Activated T-helper 2 cell treated with anti-CD3 and anti-CD28 coated beads, Interferon-gamma antibody, Interleukin-2, Interleukin-4, amounts not matched to agents 10 μg/mL and 5 μg/mL and 100 μg/mL, durations not matched to agents 14 hours and 24 hours and 36 hours (primary cell): ENCODE data around the gene DLGAP1. TPM values are rescaled to one million over a fixed set of nuclear protein-coding genes. Genes with fewer than 3 reads are reported as not detected.
"Not testable (repeated sequence)": the region's sequence is repeated elsewhere in the genome, so short reads cannot be mapped to it uniquely, and the experiment has no call there.

Experiments used
- DNase-seq: peaks from one replicate; pipeline ENCODE4 v3.0.0; 2021; ENCODE audit warnings: low spot score
- H3K27ac Mint-ChIP-seq: one replicate; pipeline ENCODE4 v1.8.0; 2021; ENCODE audit warnings: mixed read lengths
- H3K27me3 Mint-ChIP-seq: one replicate; pipeline ENCODE4 v1.8.0; 2021; ENCODE audit warnings: low read depth, mixed read lengths
- H3K36me3 Mint-ChIP-seq: one replicate; pipeline ENCODE4 v1.8.0; 2021; ENCODE audit warnings: low read depth, mixed read lengths
- H3K4me1 Mint-ChIP-seq: one replicate; pipeline ENCODE4 v1.8.0; 2021; ENCODE audit warnings: low read depth, mixed read lengths
- H3K4me3 Mint-ChIP-seq: one replicate; pipeline ENCODE4 v1.8.0; 2021; ENCODE audit warnings: low read depth, mild to moderate bottlenecking, moderate library complexity, mixed read lengths
- H3K9me3 Mint-ChIP-seq: one replicate; pipeline ENCODE4 v1.8.0; 2021; ENCODE audit warnings: mixed read lengths
- intact Hi-C: fragments of 100-400 bp; cut with micrococcal nuclease; formaldehyde crosslinking; loops from one replicate; pipeline ENCODE4 v1.15.1; 2023
- total RNA-seq: library from RNA; stranded (reverse); gene quantifications from 2 replicates; pipeline ENCODE4 v1.2.3, GENCODE V29; 2022

The DLGAP1 gene
- total RNA-seq = not detected in 2 replicates

- no peaks in the 10 kb centered on the region for H3K36me3 Mint-ChIP-seq
- H3K4me3 Mint-ChIP-seq = no peak within 1 kb of the TSS
- no peaks in the 10 kb centered on the region for H3K9me3 Mint-ChIP-seq
- H3K27me3 Mint-ChIP-seq = peaks cover 20% of the 10 kb centered on the region
- intact Hi-C loops = no loop called here
- no peak for DNase-seq
- no peak within 1 kb of the TSS for H3K27ac Mint-ChIP-seq
- H3K4me1 Mint-ChIP-seq = no peaks in the 10 kb centered on the region
Measured at GRCh38 chr18:4455113-4455811, at the start of gene DLGAP1. TSS of gene DLGAP1 (minus strand) at chr18:4455307.

GRCh38 chr18:4494703-4495284 lies 39.7 kb upstream of the DLGAP1 start:
- H3K27ac Mint-ChIP-seq, DNase-seq, H3K4me1 Mint-ChIP-seq, H3K4me3 Mint-ChIP-seq, H3K27me3 Mint-ChIP-seq, intact Hi-C loops, H3K36me3 Mint-ChIP-seq: not testable (repeated sequence)
- peaks cover 33% of the 10 kb centered on the region for H3K9me3 Mint-ChIP-seq

GRCh38 chr18:4468511-4468910 lies 13.4 kb upstream of the DLGAP1 start:
- DNase-seq = no peak
- H3K4me1 Mint-ChIP-seq = no peaks in the 10 kb centered on the region
- H3K9me3 Mint-ChIP-seq = peaks cover 5% of the 10 kb centered on the region
- no peaks in the 10 kb centered on the region for H3K27me3 Mint-ChIP-seq
- no peak overlapping the region for H3K27ac Mint-ChIP-seq
- no peaks in the 10 kb centered on the region for H3K36me3 Mint-ChIP-seq
- H3K4me3 Mint-ChIP-seq = no peak overlapping the region
- intact Hi-C loops = no loop called here

DNA sequence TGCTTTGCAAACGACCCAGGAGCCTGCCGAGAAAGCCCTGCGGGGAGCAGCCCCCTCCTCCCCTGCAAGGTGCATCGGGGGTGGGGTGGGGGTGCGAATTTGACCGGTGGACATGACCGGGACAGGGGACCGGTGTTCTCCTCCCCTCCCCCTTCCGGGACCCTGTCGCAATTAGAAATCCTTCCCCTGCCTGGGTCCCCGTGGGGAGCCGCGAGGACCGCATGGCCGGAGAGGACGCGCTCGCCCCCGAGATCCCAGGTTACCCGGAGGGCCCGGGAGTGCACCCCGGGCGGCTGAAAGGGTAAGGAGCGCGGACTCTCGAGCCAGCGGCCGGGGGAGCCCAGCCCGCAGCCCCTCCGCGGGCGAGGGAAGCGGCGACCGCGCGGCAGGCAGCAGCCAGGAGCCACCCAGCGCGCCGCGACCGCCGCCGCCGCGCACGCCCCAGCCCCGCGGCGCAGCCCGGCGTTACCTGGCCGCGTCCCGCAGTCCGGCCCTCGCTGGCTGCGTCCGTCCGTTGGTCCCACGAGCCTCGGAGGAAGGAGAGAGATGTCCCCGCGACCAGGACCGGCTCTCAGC lies 482 bp downstream of the DLGAP1 start:
- Mint-ChIP-seq H3K36me3 (no peaks in the 10 kb centered on the region), H3K27me3 (peaks cover 20% of the 10 kb centered on the region), H3K27ac (no peak overlapping the region), H3K4me3 (no peak overlapping the region), H3K9me3 (no peaks in the 10 kb centered on the region), H3K4me1 (no peaks in the 10 kb centered on the region)
- intact Hi-C loops = no loop called here
- no peak for DNase-seq

- intact Hi-C loops = no loop called here
- Mint-ChIP-seq H3K36me3 (no peaks in the 10 kb centered on the region), H3K9me3 (no peaks in the 10 kb centered on the region), H3K27ac (no peak overlapping the region), H3K4me1 (no peaks in the 10 kb centered on the region), H3K27me3 (peaks cover 20% of the 10 kb centered on the region), H3K4me3 (no peak overlapping the region)
- no peak for DNase-seq
Measured at GRCh38 chr18:4453874-4454536, 1.1 kb downstream of the DLGAP1 start.

DNA sequence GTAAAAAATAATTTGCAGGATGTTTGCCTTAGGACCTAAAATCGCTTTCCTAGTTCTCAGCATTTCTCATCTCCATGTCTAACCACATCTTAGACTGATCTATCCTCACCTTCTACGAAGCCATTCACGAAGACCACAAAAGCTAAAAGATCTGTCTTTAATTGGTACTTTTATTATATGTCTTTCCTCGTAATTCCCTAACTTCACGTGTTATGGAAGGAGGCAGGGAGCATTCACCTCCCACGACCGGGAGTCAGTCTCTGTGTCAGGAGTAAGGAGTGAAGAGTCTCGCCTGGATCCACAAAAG lies 1.6 kb downstream of the DLGAP1 start:
- DNase-seq = no peak
- intact Hi-C loops = no loop called here
- Mint-ChIP-seq H3K4me3 (no peak overlapping the region), H3K9me3 (no peaks in the 10 kb centered on the region), H3K27me3 (peaks cover 20% of the 10 kb centered on the region), H3K27ac (no peak overlapping the region), H3K4me1 (no peaks in the 10 kb centered on the region), H3K36me3 (no peaks in the 10 kb centered on the region)

DNA sequence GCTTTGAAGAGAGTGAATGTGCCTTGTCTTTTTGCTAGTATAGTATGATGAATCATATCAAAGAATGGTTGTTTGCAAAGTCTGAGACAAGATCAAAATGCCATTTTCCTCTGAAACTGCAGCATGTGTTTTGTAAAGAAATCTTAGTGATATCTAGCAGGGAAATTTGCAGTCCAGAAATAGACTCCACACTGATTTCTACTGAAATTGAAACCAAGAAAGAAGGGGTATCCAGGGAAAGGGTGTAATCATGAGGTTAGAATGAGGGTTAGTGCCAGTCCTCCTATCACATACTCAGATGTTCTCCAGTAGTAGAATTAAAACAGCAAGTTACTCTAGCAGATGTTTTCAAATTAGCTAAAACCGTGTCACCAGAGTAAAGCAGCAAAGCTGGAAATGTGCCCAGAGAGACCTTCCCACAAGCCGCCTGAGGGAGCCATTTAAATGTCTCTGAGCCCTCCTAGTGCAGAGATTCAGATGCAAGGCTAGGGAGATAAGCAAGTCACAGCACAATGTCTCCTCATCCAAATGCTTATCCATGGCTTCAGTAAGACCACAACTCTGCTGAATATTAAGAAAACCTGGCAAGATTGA lies 4.9 kb downstream of the DLGAP1 start:
- Mint-ChIP-seq H3K27ac (no peak overlapping the region), H3K4me3 (no peak overlapping the region), H3K27me3 (peaks cover 14% of the 10 kb centered on the region), H3K9me3 (no peaks in the 10 kb centered on the region), H3K36me3 (no peaks in the 10 kb centered on the region), H3K4me1 (no peaks in the 10 kb centered on the region)
- DNase-seq = no peak
- intact Hi-C loops = no loop called here

DNA sequence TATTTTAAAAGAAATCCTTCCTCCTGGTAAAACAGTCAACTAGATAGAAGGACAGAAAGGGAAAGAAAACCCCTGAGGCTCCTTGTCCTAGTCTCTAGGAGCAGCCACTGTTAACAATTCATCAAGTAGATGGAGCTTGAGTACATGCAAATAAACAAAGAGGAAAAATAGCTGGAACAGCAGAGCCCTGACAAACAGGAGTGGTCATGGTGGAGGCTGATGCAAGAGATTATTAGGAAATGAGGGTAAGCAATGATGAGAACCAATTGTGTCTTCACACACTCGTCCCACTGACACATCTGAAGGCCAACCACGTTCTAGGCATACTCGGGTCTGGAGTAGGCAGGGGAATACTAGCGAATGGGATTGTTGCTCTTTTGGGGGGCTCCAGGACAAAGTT lies 9.2 kb downstream of the DLGAP1 start:
- intact Hi-C loops = no loop called here
- DNase-seq = no peak
- no peak overlapping the region for H3K27ac Mint-ChIP-seq
- no peaks in the 10 kb centered on the region for H3K9me3 Mint-ChIP-seq
- H3K36me3 Mint-ChIP-seq = no peaks in the 10 kb centered on the region
- H3K27me3 Mint-ChIP-seq = no peaks in the 10 kb centered on the region
- no peak overlapping the region for H3K4me3 Mint-ChIP-seq
- no peaks in the 10 kb centered on the region for H3K4me1 Mint-ChIP-seq

- no peak for DNase-seq
- Mint-ChIP-seq H3K4me3 (no peak overlapping the region), H3K36me3 (no peaks in the 10 kb centered on the region), H3K4me1 (no peaks in the 10 kb centered on the region), H3K9me3 (no peaks in the 10 kb centered on the region), H3K27me3 (no peaks in the 10 kb centered on the region), H3K27ac (no peak overlapping the region)
- intact Hi-C loops = no loop called here
Measured at GRCh38 chr18:4444306-4444705, 10.8 kb downstream of the DLGAP1 start.

- no peak for DNase-seq
- intact Hi-C loops = no loop called here
- Mint-ChIP-seq H3K9me3 (peaks cover 5% of the 10 kb centered on the region), H3K4me3 (no peak overlapping the region), H3K4me1 (no peaks in the 10 kb centered on the region), H3K27ac (no peak overlapping the region), H3K27me3 (no peaks in the 10 kb centered on the region), H3K36me3 (no peaks in the 10 kb centered on the region)
Measured at GRCh38 chr18:4441098-4441497, 14.0 kb downstream of the DLGAP1 start.

GRCh38 chr18:4438938-4439337 lies 16.2 kb downstream of the DLGAP1 start:
- Mint-ChIP-seq H3K27ac (no peak overlapping the region), H3K4me3 (no peak overlapping the region), H3K36me3 (no peaks in the 10 kb centered on the region), H3K9me3 (peaks cover 5% of the 10 kb centered on the region), H3K27me3 (no peaks in the 10 kb centered on the region), H3K4me1 (no peaks in the 10 kb centered on the region)
- DNase-seq = no peak
- intact Hi-C loops = no loop called here

DNA sequence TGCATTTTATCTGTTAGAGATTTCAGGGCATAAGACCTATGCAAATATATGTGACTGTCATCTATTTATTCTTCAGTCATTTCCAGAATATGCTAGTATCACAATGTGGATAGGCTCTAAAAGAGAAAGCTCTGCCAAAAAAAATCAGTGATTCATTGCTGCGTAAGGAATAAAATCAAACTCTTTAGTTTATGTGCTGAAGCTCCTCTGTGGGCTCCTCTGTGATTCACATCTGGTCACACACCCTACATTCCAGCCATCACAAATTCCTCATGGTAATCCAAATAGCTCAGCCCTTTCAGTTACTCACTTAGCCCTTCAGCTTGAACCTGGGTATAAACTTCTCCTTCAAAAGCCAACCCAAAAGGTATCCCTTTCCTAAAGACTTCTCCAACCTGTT lies 21.4 kb downstream of the DLGAP1 start:
- H3K4me1 Mint-ChIP-seq = no peaks in the 10 kb centered on the region
- DNase-seq = no peak
- H3K27me3 Mint-ChIP-seq = no peaks in the 10 kb centered on the region
- no peaks in the 10 kb centered on the region for H3K36me3 Mint-ChIP-seq
- no peak overlapping the region for H3K4me3 Mint-ChIP-seq
- H3K27ac Mint-ChIP-seq = no peak overlapping the region
- intact Hi-C loops = no loop called here
- H3K9me3 Mint-ChIP-seq = peaks cover 5% of the 10 kb centered on the region

DNA sequence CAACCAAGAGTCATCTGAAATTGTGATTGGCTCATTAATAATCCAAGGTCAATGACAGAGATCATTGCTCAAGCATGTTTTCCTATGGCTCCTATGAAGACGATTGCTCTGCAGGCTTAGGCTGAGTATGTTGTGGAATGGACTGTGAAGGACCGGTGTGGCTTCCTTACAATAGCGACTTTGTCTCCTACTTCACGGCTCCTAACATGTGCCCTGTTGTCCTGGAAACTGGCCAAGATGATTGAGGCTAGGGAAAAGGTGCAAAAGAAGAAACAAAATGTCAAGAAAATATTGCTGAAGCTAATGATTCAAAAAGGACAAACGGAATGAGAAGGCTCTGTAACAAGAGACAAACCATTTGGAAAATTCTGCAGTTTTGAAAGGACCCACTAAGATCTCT lies 24.3 kb downstream of the DLGAP1 start:
- no peaks in the 10 kb centered on the region for H3K4me1 Mint-ChIP-seq
- H3K4me3 Mint-ChIP-seq = no peak overlapping the region
- H3K9me3 Mint-ChIP-seq = peaks cover 7% of the 10 kb centered on the region
- intact Hi-C loops = no loop called here
- H3K36me3 Mint-ChIP-seq = no peaks in the 10 kb centered on the region
- H3K27ac Mint-ChIP-seq = no peak overlapping the region
- no peaks in the 10 kb centered on the region for H3K27me3 Mint-ChIP-seq
- DNase-seq = no peak
